Spleen (tissue), 7 donors: ENCODE measurements around the gene SERPINA6.

Experiments
- POLR2A ChIP-seq, 3 donors: fragments of 450-650 bp; IDR thresholded peaks; one replicate each; pipeline ENCODE4 v1.5.1; 2017; ENCODE audit warnings: antibody characterized with exemption in 3 of 3, mild to moderate bottlenecking in 1 of 3
- POLR2AphosphoS5 ChIP-seq, 3 donors: sonication (generic); formaldehyde crosslinking; IDR thresholded peaks; one replicate each; pipeline ENCODE4 v1.5.1; 2017; ENCODE audit warnings: antibody characterized with exemption in 3 of 3
- TF ChIP-seq, protein P1 (sequence below), 11 experiments: fragments of 200-600 bp in 7 of 11; fragments of 450-650 bp in 4 of 11; sonication (generic) in 4 of 11; IDR thresholded peaks in 8 of 11; conservative IDR thresholded peaks in 3 of 11; 1 replicate in 7 of 11; 2 replicates in 4 of 11; pipeline versions ENCODE4 v1.4.0 to v1.8.0; 2016 to 2021; ENCODE audit warnings: antibody characterized with exemption in 11 of 11, inconsistent platforms in 4 of 11, mild to moderate bottlenecking in 1 of 11
- donor health status: DM: no; HTN: no; CAD: no; lungs with moderate emphysema.
- donor health status: DM: no; HTN: no; CAD: no.
- donor health status: DM: no; HTN: no; CAD: no.

DNA sequence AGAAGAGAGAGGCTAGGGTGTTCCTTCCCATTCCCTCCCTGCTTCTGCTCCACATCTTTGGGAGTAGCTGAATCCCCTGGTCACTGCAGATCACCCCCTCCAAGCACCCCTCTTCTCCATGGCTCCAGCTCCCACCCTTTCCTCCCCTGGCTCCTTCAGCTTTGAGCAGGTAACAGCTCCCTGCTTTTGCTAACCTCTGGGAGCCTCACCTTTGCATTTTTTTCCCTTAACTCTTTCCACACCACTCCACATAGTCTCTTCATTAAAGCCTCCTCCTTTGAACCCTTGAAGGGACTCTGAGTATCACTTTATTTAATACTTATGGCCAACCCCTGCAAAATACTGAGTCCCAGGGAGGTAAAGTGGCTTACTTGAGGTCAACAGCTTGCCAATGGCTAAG lies 25.7 kb upstream of the SERPINA6 start:
- TF ChIP-seq, protein P1, sequence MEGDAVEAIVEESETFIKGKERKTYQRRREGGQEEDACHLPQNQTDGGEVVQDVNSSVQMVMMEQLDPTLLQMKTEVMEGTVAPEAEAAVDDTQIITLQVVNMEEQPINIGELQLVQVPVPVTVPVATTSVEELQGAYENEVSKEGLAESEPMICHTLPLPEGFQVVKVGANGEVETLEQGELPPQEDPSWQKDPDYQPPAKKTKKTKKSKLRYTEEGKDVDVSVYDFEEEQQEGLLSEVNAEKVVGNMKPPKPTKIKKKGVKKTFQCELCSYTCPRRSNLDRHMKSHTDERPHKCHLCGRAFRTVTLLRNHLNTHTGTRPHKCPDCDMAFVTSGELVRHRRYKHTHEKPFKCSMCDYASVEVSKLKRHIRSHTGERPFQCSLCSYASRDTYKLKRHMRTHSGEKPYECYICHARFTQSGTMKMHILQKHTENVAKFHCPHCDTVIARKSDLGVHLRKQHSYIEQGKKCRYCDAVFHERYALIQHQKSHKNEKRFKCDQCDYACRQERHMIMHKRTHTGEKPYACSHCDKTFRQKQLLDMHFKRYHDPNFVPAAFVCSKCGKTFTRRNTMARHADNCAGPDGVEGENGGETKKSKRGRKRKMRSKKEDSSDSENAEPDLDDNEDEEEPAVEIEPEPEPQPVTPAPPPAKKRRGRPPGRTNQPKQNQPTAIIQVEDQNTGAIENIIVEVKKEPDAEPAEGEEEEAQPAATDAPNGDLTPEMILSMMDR (IDR thresholded peaks at IDR 0.05 in 8 of 11, conservative IDR thresholded peaks at IDR 0.05 in 3 of 11), result no peak
- no peak for TF ChIP-seq POLR2A (IDR thresholded peaks at IDR 0.05)
- no peak for TF ChIP-seq POLR2AphosphoS5 (IDR thresholded peaks at IDR 0.05)
